GM21447 (cell line): ENCODE measurements around the gene TEKTIP1.
"Not testable (repeated sequence)": the region's sequence is repeated elsewhere in the genome, so short reads cannot be mapped to it uniquely, and the experiment has no call there.

Source experiments
- ATAC-seq: cut with Tn5 transposase; IDR thresholded peaks from one replicate; pipeline ENCODE4 v1.9.1; 2021; ENCODE audit not compliant: unreplicated experiment

TEKTIP1 gene

DNA sequence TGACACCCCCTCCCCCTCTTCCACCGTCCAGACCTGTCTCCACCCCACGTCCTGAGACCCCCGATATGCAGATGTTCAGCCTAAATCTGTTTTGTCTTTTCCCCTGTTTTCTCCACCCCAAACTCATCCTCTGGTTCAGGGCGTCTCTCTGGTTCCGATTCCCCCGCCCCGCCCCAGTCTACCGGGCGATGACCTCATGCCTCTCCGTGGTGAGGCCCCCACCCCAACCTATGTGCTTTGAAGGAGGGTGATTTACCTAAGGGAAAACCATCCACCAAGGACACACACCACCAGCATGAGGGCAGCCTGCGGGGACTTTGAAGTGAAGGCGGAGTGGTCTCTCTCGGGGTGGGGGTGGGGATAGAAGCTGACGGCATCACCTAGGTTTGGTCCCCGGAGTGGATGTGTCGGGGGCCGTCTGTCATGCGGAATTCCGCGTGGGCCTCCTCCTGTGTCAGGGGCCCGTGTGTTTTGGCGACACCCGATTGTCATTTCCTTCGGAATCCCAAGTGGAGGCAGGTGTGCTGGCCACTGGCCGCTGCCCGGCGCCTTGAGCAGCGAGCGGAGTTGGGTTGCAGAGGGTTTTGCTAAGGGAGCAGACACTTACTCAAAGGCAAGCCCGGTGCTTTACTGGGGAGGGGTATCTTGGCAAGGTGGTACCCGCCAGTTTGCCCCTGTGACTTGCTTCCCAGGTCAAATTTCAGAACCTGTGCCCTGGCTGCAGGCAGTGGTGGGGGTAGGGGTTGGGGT is 31.4 kb upstream of the TEKTIP1 start:
- no peak for ATAC-seq

DNA sequence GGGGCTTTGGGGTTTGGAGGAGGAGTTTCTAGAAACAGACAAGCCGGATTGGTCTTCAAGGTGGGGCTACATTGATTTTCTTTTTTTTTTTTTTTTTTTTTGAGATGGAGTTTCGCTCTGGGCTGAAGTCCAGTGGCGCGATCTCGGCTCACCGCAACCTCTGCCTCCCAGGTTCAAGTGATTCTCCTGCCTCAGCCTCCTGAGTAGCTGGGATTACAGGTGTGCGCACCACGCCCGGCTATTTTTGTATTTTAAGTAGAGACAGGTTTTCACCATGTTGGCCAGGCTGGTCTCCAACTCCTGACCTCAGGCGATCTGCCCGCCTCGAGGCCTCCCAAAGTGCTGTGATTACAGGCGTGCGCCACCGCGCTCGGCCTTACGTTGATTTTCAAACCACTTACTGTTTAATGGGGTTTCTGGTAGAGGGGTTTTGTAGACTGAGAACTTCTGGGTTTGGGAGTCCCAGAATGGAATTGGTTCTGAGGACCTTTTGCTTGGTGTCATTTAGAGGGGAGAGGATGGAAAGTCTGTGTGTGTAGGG is 30.8 kb upstream of the TEKTIP1 start:
- ATAC-seq = not testable (repeated sequence)

- no peak for ATAC-seq
Observed at GRCh38 chr19:3508771-3509535, 30.0 kb upstream of the TEKTIP1 start.

- no peak for ATAC-seq
Observed at GRCh38 chr19:3509566-3509989, 29.4 kb upstream of the TEKTIP1 start.

GRCh38 chr19:3510727-3511126 is 28.2 kb upstream of the TEKTIP1 start:
- no peak for ATAC-seq

GRCh38 chr19:3511506-3512251 is 27.3 kb upstream of the TEKTIP1 start:
- ATAC-seq = no peak

- no peak for ATAC-seq
Observed at GRCh38 chr19:3512562-3513228, 26.3 kb upstream of the TEKTIP1 start.

- no peak for ATAC-seq
Observed at GRCh38 chr19:3513229-3514140, 25.5 kb upstream of the TEKTIP1 start.

- ATAC-seq = no peak
Observed at GRCh38 chr19:3514930-3515329, 24.0 kb upstream of the TEKTIP1 start.

- no peak for ATAC-seq
Observed at GRCh38 chr19:3515891-3516422, 23.0 kb upstream of the TEKTIP1 start.

GRCh38 chr19:3516675-3517207 is 22.2 kb upstream of the TEKTIP1 start:
- ATAC-seq = no peak

DNA sequence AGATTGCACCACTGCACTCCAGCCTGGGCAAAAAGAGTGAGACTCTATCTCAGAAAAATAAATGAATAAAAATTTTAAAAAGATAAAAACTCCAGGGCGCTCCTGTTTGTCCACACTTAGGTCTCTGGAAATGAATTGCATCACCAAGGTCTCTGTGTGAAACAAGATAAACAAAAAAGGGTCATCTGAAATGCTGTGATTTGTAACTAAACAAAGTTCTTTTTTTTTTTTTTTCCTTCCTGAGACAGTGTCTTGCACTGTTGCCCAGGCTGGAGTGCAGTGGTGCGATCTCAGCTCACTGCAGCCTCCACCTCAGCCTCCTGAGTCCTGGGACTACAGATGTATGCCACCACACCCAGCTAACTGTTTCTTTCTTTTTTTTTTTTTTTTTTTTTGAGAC is 21.3 kb upstream of the TEKTIP1 start:
- no peak for ATAC-seq

DNA sequence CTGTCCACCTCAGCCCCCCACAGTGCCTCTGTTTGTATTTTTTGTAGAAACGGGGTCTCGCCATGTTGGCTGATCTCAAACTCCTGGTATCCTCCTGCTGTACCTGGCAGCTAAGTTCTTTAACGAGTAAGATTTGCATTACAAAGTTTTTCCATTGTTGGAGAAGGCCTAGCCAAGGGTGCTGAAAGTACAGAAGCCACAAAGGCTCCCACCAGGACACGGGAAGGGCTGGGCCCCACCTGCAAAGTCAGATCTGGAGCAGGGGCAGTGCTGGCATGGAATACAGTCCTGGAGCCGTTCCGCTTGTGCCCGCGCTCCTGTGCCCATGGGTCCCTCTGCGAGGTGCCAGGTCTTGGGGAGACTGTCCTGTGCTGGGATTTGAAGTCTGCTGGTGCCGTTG is 20.7 kb upstream of the TEKTIP1 start:
- ATAC-seq = no peak

GRCh38 chr19:3518659-3519058 is 20.3 kb upstream of the TEKTIP1 start:
- no peak for ATAC-seq

- no peak for ATAC-seq
Observed at GRCh38 chr19:3519126-3519525, 19.8 kb upstream of the TEKTIP1 start.

DNA sequence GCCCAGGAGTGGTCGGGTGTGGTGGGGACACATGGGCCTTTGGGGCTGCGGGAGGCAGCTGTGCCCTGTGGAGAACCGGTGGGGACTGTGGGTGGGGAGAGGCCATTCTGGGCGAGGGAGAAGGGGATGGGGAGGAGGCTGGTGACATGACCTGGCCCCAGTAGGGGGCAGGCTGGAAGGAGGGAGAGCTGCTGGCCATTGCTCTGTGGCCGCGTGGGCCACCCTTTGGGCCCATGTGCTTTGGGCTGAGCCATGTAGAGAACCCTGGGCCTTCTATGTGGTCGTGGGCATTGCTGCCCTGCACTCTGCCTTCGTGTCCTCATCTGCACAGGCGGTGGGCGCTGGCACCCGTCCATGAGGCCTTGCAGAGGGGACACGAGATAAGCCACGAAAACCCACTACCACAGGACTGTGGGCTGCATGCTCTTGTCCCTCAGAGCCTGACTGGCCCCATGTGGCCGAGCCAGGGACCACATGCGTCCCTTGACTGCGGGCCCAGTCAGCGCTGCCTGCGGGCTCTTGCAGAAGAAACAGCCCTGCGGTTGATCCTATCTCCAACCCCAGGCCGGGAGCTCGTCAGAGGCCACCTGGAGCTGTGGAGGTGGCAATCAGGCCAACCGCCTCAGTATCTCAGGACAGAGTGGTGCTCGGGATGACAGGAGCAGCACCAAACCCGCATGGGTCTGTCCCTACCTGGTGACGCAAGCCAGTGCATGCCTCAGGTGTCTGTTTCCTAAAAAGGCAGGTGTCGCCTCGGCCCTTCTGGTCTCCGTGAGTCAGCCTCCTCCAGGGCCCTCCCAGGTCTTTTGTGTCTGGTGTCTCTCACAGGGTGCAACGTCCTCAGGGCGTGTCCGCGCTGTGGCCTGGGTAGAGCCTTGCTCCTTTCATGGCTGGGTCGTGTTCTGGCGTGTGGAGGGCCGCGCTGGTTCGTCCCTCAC is 18.5 kb upstream of the TEKTIP1 start:
- no peak for ATAC-seq

- ATAC-seq = no peak
Observed at GRCh38 chr19:3521104-3521445, 17.9 kb upstream of the TEKTIP1 start.
